GM19238 (cell line): ENCODE data around the gene MINDY3.

Experiments used
- DNase-seq: peaks from one replicate; pipeline ENCODE4 v3.0.0; 2011; ENCODE audit warnings: low spot score; ENCODE audit not compliant: insufficient read length

The MINDY3 gene

GRCh38 chr10:15738270-15738925, 121.9 kb downstream of the MINDY3 start:
- DNase-seq: no peak

- DNase-seq: no peak
Measured at GRCh38 chr10:15737656-15738055, 122.7 kb downstream of the MINDY3 start.

DNA sequence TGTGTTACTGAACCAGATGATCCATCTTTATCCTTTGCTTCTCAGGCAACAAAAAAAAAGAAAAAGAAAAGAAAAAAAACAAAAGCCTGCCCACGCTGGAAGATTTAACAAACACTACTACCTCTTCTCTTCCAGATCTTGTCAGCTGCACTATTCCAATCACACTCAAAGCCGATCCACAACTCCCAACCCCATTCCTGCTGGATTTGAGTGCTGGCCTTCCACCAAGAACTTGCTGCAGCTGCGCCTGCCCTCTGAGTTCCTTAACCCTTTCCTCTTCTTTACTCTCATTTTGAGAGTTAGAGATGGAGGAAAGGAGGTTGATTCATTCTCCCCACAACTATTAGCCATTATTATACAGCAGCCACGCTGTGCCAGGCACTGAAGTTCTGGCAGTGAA, 124.5 kb downstream of the MINDY3 start:
- no peak for DNase-seq

- DNase-seq: no peak
Measured at GRCh38 chr10:15730341-15730740, 130.0 kb downstream of the MINDY3 start.

DNA sequence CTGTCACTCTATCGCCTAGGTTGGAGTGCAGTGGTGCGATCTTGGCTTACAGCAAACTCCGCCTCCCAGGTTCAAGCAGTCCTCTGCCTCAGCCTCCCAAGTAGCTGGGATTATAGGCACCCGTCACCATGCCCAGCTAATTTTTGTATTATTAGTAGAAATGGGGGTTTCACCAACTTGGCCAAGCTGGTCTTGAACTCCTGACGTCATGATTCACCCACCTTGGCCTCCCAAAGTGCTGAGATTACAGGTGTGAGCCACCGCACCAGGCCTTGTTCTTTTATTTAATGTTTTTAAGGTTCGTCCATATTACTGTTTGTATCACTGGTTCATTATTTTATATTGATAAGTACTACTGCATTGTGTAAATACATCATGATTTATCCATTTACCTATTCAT, 130.4 kb downstream of the MINDY3 start:
- DNase-seq: no peak
